HUES48 (cell line): ENCODE data around the gene CBX4.

Experiments used
- H3K27ac ChIP-seq: one replicate; pipeline ENCODE4 v1.7.0; 2013; ENCODE audit warnings: low read depth, low read length, inconsistent platforms
- H3K27me3 ChIP-seq: 2 replicates; pipeline ENCODE4 v1.6.1; 2013; ENCODE audit warnings: mild to moderate bottlenecking, low read length; ENCODE audit not compliant: control insufficient read depth, insufficient read depth
- H3K36me3 ChIP-seq: 2 replicates; pipeline ENCODE4 v1.6.1; 2013; ENCODE audit warnings: low read length; ENCODE audit not compliant: control insufficient read depth, insufficient read depth
- H3K4me1 ChIP-seq: 2 replicates; pipeline ENCODE4 v1.6.1; 2013; ENCODE audit warnings: mild to moderate bottlenecking, low read length; ENCODE audit not compliant: control insufficient read depth, insufficient read depth
- H3K4me3 ChIP-seq: 2 replicates; pipeline ENCODE4 v1.5.1; 2013; ENCODE audit warnings: mild to moderate bottlenecking, low read depth, low read length
- H3K9ac ChIP-seq: 2 replicates; pipeline ENCODE4 v1.6.1; 2013; ENCODE audit warnings: mild to moderate bottlenecking, low read depth, low read length, moderate library complexity
- H3K9me3 ChIP-seq: 2 replicates; pipeline ENCODE4 v1.6.1; 2013; ENCODE audit warnings: low read length; ENCODE audit not compliant: control insufficient read depth, insufficient read depth

Gene CBX4

DNA sequence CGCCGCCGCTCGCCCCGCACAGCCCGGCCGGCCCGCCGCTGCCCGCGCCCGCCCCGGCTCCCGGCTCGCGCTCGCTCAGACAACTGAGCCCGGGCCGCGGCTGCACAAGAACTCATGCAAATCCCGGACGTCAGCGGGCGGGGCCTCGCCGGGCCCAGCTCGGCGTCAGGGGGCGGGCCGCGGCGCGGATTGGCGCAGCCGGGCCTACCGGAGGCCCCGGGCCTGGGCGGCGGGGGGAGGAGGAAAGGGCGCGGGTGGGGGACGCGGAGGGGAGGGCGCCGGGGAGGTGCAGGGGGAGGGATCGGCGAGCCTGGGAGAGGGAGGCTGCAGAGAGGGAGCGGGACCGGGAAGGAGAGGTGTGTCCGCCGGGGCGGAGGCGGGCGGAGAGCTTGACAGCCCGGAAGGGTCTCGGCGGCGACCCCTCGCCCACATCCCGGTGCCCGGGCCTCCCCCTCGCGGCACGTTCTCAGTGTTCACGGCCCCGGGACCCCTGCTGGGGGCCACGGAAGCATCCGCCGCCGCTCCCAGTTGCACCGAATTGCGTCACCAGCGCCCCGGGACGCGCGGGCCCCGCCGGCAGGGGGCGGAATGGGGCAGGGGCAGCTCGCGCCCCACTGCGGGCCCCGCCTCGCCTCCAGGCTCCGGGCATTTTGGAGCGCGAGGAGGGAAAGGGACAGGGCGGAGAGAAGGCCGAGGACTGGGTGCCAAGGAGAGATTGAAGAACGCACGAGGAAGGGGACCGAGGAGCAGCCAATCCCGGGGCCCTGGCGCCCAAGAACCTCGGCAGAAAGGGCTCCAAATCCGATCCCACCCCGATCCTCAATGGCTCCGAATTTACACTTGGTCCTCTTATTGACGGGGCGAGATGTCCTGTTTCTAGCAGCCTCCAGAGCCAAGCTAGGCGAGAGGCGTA, at the start of gene CBX4:
Gene CBX4 (minus strand): TSS at position 85 of the 913 bp plus-strand sequence. CDS start 189 bp downstream, outside the sequence.
- H3K27me3 ChIP-seq: peaks cover 89% of the 10 kb centered on the region

DNA sequence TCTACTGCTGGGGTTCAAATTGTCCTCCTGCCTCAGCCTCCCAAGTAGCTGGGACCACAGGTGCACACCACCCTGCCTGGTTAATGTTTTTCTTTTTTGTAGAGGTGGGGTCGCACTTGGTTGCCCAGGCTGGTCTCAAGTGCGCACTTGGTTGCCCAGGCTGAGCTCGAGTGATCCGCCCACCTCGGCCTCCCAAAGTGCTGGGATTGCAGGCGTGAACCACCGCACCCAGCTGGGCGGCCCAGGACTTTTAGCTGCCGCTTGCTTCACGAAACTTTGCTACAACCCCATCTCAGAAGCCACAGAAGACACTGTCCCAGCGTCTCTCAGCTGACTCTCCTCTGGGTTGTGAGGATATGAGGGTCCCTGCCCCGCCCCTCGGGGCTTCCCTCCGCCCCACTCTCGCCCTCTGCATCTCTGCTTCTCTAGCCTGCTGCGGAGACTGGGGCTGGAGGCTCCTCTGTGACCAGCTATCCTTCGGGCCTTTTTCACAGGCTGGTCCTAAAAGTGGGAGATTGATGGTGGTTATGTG, 48.8 kb upstream of the CBX4 start:
- H3K27ac ChIP-seq: no peak overlapping the region
- no peaks in the 10 kb centered on the region for H3K4me1 ChIP-seq
- H3K4me3 ChIP-seq: no peak overlapping the region
- H3K9me3 ChIP-seq: no peaks in the 10 kb centered on the region
- H3K36me3 ChIP-seq: no peaks in the 10 kb centered on the region
- H3K9ac ChIP-seq: no peak overlapping the region
- H3K27me3 ChIP-seq: no peaks in the 10 kb centered on the region

More for the DNA sequence above, at the start of gene CBX4:
- Histone ChIP-seq H3K4me1 (peaks cover 42% of the 10 kb centered on the region), H3K36me3 (no peaks in the 10 kb centered on the region), H3K9ac (peak within 1 kb of the TSS; percentile 41), H3K9me3 (no peaks in the 10 kb centered on the region), H3K27ac (peak within 1 kb of the TSS; percentile 72), H3K4me3 (peak within 1 kb of the TSS; percentile 72)

DNA sequence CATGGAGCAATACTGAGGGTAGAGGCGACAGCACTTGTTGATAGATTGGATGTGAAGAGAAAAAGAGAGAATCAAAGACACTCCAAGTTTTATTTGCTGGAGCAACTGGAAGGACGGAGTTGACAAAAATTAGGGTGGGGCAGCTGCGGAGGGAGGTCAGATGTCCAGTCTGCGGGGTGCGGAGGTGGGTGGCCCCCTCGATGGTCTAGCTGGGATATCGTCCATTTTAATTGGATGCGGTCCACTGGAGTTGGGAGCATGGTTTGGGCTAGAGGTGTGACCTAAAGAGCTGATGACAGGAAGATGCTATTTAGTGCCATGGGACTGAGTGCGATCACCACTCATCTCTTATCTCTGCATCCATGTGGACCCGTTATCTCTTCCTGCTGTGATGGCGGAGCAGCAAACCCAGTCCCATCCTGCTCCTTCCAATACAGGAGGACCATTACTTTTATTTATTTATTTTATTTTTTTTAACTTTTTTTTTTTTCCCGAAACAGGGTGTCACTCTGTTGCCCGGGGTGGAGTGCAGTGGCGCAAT, 48.3 kb upstream of the CBX4 start:
- no peak overlapping the region for H3K4me3 ChIP-seq
- H3K9me3 ChIP-seq: no peaks in the 10 kb centered on the region
- no peaks in the 10 kb centered on the region for H3K27me3 ChIP-seq
- H3K4me1 ChIP-seq: no peaks in the 10 kb centered on the region
- H3K9ac ChIP-seq: no peak overlapping the region
- H3K27ac ChIP-seq: no peak overlapping the region
- no peaks in the 10 kb centered on the region for H3K36me3 ChIP-seq

DNA sequence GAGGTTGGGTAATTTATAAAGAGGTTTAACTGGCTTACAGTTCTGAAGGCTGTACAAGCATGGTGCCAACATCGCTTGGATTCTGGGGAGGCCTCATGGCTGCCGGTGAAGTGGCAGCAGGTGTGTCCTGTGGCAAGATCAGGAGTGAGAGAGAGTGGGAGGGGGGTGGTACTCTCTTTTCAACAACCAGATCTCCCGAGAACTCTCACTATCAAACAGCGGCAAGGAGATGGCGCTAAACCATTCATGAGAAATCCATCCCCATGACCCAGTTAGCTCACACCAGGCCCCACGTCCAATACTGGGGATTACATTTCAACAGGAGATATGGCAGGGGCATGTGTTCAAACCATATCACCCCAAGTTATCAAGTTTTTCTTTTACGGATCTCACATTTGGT, 44.0 kb upstream of the CBX4 start:
- Histone ChIP-seq H3K9me3 (no peaks in the 10 kb centered on the region), H3K27me3 (no peaks in the 10 kb centered on the region; the same call in 1 of the 2 replicates), H3K4me3 (no peak overlapping the region)

DNA sequence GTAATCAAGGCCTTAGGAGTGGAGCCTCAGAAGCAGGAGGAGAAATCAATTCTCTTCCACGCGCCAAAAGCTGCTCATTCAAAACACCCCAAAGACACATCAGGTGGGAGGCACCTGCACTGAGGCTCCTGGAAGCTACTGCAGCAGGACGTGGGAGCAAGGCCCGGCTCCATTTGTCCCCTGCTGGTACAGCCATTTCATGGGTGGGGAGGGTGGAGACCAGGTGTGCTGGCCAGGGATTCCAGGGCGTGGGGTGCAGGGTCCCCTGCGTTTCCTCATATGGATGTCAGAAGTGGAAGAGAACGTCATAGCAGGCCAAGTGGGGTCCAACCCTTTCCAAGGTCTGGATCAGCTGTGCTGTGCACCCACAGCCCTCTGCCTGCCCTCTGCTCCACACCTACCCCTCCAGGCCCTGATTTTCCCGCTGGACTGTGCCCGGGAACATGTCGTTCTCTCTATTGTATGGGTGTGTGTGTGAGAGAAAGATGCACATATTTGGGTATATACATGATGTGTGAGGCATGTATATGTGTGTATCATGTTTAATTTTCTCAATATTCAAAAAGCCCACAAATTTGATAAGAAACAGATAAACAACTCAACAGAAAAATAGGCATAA, 39.2 kb upstream of the CBX4 start:
- no peak overlapping the region for H3K27ac ChIP-seq
- no peaks in the 10 kb centered on the region for H3K9me3 ChIP-seq
- no peaks in the 10 kb centered on the region; the same call in 1 of the 2 replicates for H3K27me3 ChIP-seq
- no peak overlapping the region for H3K9ac ChIP-seq
- H3K4me3 ChIP-seq: no peak overlapping the region
- no peaks in the 10 kb centered on the region for H3K36me3 ChIP-seq
- no peaks in the 10 kb centered on the region for H3K4me1 ChIP-seq

More for the DNA sequence above, 44.0 kb upstream of the CBX4 start:
- H3K4me1 ChIP-seq: no peaks in the 10 kb centered on the region
- H3K36me3 ChIP-seq: no peaks in the 10 kb centered on the region
- H3K27ac ChIP-seq: no peak overlapping the region
- no peak overlapping the region for H3K9ac ChIP-seq

DNA sequence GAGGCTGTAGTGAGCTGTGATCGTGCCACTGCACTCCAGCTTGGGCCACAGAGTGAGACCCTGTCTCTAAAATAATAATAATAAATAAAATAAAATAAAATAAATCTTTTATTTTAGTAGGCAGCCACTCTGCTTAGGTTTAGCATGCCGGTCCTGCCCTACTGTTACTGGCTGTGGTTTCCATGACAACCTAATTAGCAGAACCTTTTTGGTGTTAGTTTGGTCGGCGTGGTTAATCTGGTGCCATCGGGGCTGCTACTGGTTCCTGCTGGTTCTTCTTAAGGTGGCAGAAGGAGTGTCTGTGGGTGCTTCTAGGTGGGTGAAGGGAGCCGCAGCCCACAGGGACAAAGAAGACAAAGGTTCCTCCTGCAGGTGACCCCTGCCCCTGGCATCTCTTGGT, 37.8 kb upstream of the CBX4 start:
- H3K27ac ChIP-seq: no peak overlapping the region
- H3K27me3 ChIP-seq: no peaks in the 10 kb centered on the region; the same call in 1 of the 2 replicates
- H3K36me3 ChIP-seq: no peaks in the 10 kb centered on the region
- H3K4me3 ChIP-seq: no peak overlapping the region
- H3K9ac ChIP-seq: no peak overlapping the region
- H3K9me3 ChIP-seq: no peaks in the 10 kb centered on the region
- H3K4me1 ChIP-seq: no peaks in the 10 kb centered on the region

DNA sequence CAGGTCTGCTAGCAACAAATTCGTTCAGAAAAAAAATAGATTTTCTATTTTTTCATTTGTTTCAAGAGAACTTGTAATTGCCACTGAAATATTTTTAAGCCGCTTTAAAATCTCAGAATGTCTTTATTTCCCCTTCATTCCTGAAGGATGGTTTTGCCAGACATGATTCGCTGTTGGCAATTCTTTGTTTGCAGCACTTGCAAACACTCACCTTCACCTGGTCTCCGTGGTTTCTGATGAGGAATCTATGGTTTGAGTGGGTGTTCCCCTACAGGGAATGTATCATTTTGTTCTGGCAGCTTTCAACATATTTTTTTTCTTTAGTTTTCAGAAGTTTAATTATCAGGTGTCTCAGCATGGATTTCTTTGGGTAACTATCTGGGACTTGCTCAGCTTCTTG, 36.3 kb upstream of the CBX4 start:
- no peaks in the 10 kb centered on the region for H3K36me3 ChIP-seq
- no peak overlapping the region for H3K4me3 ChIP-seq
- no peaks in the 10 kb centered on the region for H3K9me3 ChIP-seq
- H3K27ac ChIP-seq: no peak overlapping the region
- no peaks in the 10 kb centered on the region for H3K27me3 ChIP-seq
- H3K9ac ChIP-seq: no peak overlapping the region
- H3K4me1 ChIP-seq: no peaks in the 10 kb centered on the region; the same call in 1 of the 2 replicates

DNA sequence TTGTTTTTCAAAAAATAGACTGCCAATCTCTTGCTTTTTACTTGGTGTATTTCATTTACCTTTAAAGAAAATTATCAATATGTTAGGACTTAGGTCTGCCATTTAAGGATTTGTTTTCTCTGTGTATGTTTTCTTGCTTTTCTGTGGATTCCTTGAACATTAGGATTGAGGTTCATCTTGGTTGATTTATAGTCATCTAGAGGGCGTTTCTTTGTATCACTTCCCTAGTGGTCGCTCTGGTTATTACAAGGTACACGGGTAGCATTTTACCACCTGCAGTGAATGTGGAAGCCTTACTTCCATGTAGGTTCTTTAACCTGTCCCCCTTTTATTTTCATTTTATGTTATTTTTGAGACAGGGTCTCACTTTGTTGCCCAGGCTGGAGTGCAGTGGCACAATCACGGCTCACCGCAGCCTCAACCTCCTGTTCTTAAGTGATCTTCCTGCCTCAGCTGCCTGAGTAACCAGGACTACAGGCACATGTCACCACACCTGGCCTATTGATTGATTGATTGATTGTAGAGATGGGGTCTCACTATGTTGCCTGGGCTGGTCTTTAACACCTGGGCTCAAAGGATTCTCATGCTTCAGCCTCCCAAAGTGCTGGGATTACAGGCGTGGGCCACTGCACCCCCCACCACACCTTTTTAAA, 35.2 kb upstream of the CBX4 start:
- no peaks in the 10 kb centered on the region; the same call in 1 of the 2 replicates for H3K4me1 ChIP-seq
- no peaks in the 10 kb centered on the region for H3K36me3 ChIP-seq
- no peaks in the 10 kb centered on the region for H3K9me3 ChIP-seq
- H3K27ac ChIP-seq: no peak overlapping the region
- H3K27me3 ChIP-seq: no peaks in the 10 kb centered on the region
- no peak overlapping the region for H3K9ac ChIP-seq
- no peak overlapping the region for H3K4me3 ChIP-seq

DNA sequence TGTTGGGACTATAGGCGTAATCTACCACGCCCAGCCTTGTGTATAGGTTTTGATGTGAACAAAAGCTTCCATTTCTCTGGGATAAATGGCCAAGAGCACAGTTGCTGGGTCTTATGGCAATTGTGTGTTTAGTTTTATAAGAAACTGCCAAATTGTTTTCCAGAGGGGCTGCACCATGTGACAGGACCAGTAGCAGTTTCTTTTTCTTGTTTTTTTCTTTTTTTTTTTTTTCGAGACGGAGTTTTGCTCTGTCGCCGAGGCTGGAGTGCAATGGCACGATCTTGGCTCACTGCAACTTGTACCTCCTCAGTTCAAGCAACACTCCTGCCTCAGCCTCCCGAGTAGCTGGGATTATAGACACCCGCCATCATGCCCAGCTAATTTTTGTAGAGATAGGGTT, 34.3 kb upstream of the CBX4 start:
- no peaks in the 10 kb centered on the region for H3K27me3 ChIP-seq
- no peak overlapping the region for H3K27ac ChIP-seq
- no peaks in the 10 kb centered on the region for H3K36me3 ChIP-seq
- H3K4me3 ChIP-seq: no peak overlapping the region
- H3K4me1 ChIP-seq: peaks cover 5% of the 10 kb centered on the region; the same call in 1 of the 2 replicates
- no peaks in the 10 kb centered on the region for H3K9me3 ChIP-seq
- no peak overlapping the region for H3K9ac ChIP-seq

DNA sequence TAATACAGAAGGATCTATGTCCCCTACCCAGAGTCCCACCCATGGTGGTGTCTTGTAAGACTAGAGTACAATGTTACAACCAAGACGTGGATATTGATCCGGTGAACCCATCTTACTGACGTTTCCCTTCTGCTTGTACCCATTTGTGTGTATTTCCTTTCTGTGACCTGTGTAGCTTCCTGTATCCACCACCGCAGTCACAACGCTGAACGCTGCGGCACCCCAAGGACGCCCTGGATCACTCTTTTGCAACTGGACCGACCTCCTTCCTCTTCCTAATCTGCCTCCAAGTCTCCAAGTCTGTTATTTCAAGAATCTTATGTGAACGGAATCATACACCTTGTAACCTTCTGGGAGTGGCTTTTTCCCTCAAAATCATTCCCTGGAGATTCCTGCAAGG, 33.5 kb upstream of the CBX4 start:
- Histone ChIP-seq H3K4me3 (no peak overlapping the region), H3K9me3 (no peaks in the 10 kb centered on the region), H3K27me3 (no peaks in the 10 kb centered on the region), H3K36me3 (no peaks in the 10 kb centered on the region), H3K27ac (no peak overlapping the region), H3K9ac (no peak overlapping the region), H3K4me1 (peaks cover 5% of the 10 kb centered on the region; the same call in 1 of the 2 replicates)
